ENCODE measurements around the gene CRIP3. TPM values are rescaled to one million over a fixed set of nuclear protein-coding genes. Genes with fewer than 3 reads are reported as not detected.

The CRIP3 gene
- total RNA-seq, 1 experiment from 2014 or later = 16.9 TPM

- no peaks in the 10 kb centered on the region for H3K36me3 Mint-ChIP-seq (ENCODE audit: insufficient read depth in 1 of 3, low read depth in 3 of 3)
- peaks cover 11% of the 10 kb centered on the region for H3K27me3 Mint-ChIP-seq (ENCODE audit: low read depth)
These were observed 14.9 kb downstream of the CRIP3 start for GRCh38 chr6:43293698-43294097.

More at GRCh38 chr6:43293698-43294097, 14.9 kb downstream of the CRIP3 start:
- no peak overlapping the region for H3T11ph ChIP-seq (ENCODE audit: low read length)
- H4K5ac ChIP-seq (ENCODE audit: insufficient read length, low read depth, low read length) = no peak overlapping the region
- no peak overlapping the region for H4K91ac ChIP-seq (ENCODE audit: insufficient read length, low read depth, low read length)
- H3K9ac ChIP-seq (ENCODE audit: extremely low read depth, insufficient read length, low read length) = no peak overlapping the region
- no peak overlapping the region for H2AK5ac ChIP-seq (ENCODE audit: insufficient read length, low read length)
- H3K14ac ChIP-seq (ENCODE audit: insufficient read depth, low read length) = no peak overlapping the region
- H3K56ac ChIP-seq (ENCODE audit: insufficient read length, low read depth, low read length) = no peak overlapping the region
- no peak overlapping the region for H2BK12ac ChIP-seq (ENCODE audit: insufficient read length, low read depth, low read length)
- H3K27ac Mint-ChIP-seq = no peak overlapping the region
- H3K79me2 ChIP-seq (ENCODE audit: insufficient read depth, low read length) = no peaks in the 10 kb centered on the region
- no peak overlapping the region for H3K27ac ChIP-seq (ENCODE audit: insufficient read length, low read depth, low read length)
- no peaks in the 10 kb centered on the region for H3K23me2 ChIP-seq (ENCODE audit: insufficient read length, low read depth, low read length, poor library complexity, severe bottlenecking)
- peaks cover 4% of the 10 kb centered on the region for H4K20me1 ChIP-seq (ENCODE audit: control insufficient read depth, insufficient read depth, insufficient read length)
- no peaks in the 10 kb centered on the region for H3K79me1 ChIP-seq (ENCODE audit: insufficient read depth, low read depth, low read length, poor library complexity, severe bottlenecking)
- WGBS (ENCODE audit: extremely low coverage, insufficient read length, low lambda C conversion rate) = 100% methylated on average over 3 of the region's 3 CpGs
- no peak overlapping the region for H3K4ac ChIP-seq (ENCODE audit: low read depth, low read length)
- no peak overlapping the region for H3K18ac ChIP-seq (ENCODE audit: insufficient read length, low read depth, low read length)
- H2BK120ac ChIP-seq (ENCODE audit: low read depth, low read length, poor library complexity, severe bottlenecking) = no peak overlapping the region
- no peaks in the 10 kb centered on the region for H3K9me3 ChIP-seq (ENCODE audit: control insufficient read depth, low read depth, low read length)
- no peak overlapping the region for H4K8ac ChIP-seq (replicated peaks; ENCODE audit: insufficient read length, low read depth, low read length)
- no peaks in the 10 kb centered on the region for H3K4me1 ChIP-seq (ENCODE audit: insufficient read depth, low read length)
- no peak overlapping the region for H2BK15ac ChIP-seq (ENCODE audit: low read depth, low read length)
- no peak overlapping the region for H2BK20ac ChIP-seq (ENCODE audit: low read depth, low read length, poor library complexity, severe bottlenecking)
- no peak overlapping the region for H3K23ac ChIP-seq (ENCODE audit: insufficient read length, low read depth, low read length)
- H2BK5ac ChIP-seq (ENCODE audit: insufficient read length, low read length) = no peak overlapping the region
- no peaks in the 10 kb centered on the region for H3K9me3 Mint-ChIP-seq
- H3K4me2 ChIP-seq (ENCODE audit: insufficient read depth, insufficient read length, low read length) = no peak overlapping the region
- no peak for DNase-seq
- TF ChIP-seq, protein P1, sequence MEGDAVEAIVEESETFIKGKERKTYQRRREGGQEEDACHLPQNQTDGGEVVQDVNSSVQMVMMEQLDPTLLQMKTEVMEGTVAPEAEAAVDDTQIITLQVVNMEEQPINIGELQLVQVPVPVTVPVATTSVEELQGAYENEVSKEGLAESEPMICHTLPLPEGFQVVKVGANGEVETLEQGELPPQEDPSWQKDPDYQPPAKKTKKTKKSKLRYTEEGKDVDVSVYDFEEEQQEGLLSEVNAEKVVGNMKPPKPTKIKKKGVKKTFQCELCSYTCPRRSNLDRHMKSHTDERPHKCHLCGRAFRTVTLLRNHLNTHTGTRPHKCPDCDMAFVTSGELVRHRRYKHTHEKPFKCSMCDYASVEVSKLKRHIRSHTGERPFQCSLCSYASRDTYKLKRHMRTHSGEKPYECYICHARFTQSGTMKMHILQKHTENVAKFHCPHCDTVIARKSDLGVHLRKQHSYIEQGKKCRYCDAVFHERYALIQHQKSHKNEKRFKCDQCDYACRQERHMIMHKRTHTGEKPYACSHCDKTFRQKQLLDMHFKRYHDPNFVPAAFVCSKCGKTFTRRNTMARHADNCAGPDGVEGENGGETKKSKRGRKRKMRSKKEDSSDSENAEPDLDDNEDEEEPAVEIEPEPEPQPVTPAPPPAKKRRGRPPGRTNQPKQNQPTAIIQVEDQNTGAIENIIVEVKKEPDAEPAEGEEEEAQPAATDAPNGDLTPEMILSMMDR (conservative IDR thresholded peaks at IDR 0.05) = no peak
- H3K27me3 ChIP-seq (ENCODE audit: insufficient read depth, low read length) = no peaks in the 10 kb centered on the region
- H2AFZ ChIP-seq (ENCODE audit: low read length) = no peak overlapping the region
- H3K4me1 Mint-ChIP-seq = peaks cover 8% of the 10 kb centered on the region in 2 experiments
- no peak overlapping the region for H3K4me3 Mint-ChIP-seq

All from H9 (cell line).